Right lobe of liver (tissue), 4 donors: ENCODE data around the gene STK32B.

Source experiments
- CTCF ChIP-seq, 4 donors: fragments of 200-600 bp in 3 of 4; fragments of 450-650 bp in 1 of 4; IDR thresholded peaks; one replicate each; pipeline versions ENCODE4 v1.5.1 to v1.8.0; 2016 to 2022; ENCODE audit warnings: antibody characterized with exemption in 4 of 4, mild to moderate bottlenecking in 2 of 4
- POLR2A ChIP-seq: fragments of 450-650 bp; IDR thresholded peaks from one replicate; pipeline ENCODE4 v1.6.1; 2017; ENCODE audit warnings: antibody characterized with exemption, mild to moderate bottlenecking
- donor health status: DM: no; HTN: no; CAD: no.
- donor health status: DM: no; HTN: no; CAD: no.
- donor health status: DM: no; HTN: yes; CAD: no.

- TF ChIP-seq CTCF (IDR thresholded peaks at IDR 0.05) (no peak), POLR2A (no peak)
Measured at GRCh38 chr4:5191831-5192230, 140.6 kb downstream of the STK32B start.
